ENCODE results near the gene DTNA. TPM values are rescaled to one million over a fixed set of nuclear protein-coding genes. Genes with fewer than 3 reads are reported as not detected.

DTNA gene
- total RNA-seq, 2 experiments from 2014 or later = 0.33 TPM; not detected in 1

DNA sequence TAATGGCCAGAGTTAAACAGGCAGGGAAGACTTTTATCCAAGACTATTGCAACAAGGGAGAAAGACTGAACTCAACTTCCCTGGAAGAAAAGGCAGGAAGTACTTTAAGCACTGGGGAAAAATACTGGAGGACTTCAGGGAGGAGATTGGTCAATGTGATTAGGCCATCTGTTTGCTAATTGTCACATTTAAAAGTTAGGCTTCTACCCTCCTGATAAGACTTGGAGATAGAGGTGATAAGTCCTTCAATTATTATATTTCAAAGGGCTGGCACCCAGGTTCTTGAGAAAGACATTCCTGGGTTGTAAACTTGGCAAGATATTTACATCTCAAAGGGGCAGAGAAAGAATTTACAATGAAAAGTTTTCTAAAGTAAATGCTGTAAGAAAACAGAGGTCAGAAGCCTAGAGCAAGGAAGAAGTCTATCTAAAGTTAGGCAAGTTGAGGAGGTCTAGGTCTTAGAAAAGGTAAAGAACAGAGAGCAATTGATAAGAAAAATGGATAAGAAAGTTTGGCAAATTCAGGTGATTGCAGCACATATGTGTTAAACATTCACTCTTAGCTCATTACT lies 48.4 kb downstream of the DTNA start:
- H3K9me3 Mint-ChIP-seq = no peaks in the 10 kb centered on the region
- no peak overlapping the region for H3K4me3 Mint-ChIP-seq
- no peak for DNase-seq
- ChIA-PET CTCF (no interaction called here), POLR2A (no interaction called here)
- H3K27me3 Mint-ChIP-seq = peaks cover 5% of the 10 kb centered on the region
- H3K27ac Mint-ChIP-seq = no peak overlapping the region
- no peaks in the 10 kb centered on the region for H3K4me1 Mint-ChIP-seq
- no peaks in the 10 kb centered on the region for H3K36me3 Mint-ChIP-seq (ENCODE audit: low read depth)

DNA sequence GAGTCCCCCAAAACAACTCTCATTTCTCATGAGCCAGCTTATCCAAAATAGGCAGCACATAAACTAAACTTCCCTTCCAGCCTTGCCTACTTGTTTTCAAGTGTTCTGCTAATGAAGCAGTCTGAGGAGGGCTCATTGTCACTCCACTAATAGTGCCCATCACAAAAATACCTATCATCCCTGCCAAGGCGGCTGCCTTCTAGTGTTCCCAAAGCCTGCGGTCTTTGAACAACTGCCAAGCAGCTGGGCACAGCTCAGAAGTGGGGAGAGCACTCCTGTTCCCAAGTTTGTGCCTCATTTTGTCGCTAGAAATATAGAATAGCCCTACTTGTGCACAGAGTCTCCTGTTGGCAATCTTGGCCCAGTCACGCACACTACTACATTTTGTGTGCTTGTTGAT lies 50.3 kb downstream of the DTNA start:
- Mint-ChIP-seq H3K27me3 (peaks cover 5% of the 10 kb centered on the region), H3K27ac (no peak overlapping the region), H3K36me3 (ENCODE audit: low read depth) (no peaks in the 10 kb centered on the region), H3K4me3 (no peak overlapping the region), H3K9me3 (no peaks in the 10 kb centered on the region), H3K4me1 (no peaks in the 10 kb centered on the region)
- ChIA-PET POLR2A (interaction anchor here (0.8 kb wide), 1 partner anchor 65 kb away, joined by 4 read pairs; no protein-coding TSS in a partner anchor), CTCF (no interaction called here)
- DNase-seq = no peak

DNA sequence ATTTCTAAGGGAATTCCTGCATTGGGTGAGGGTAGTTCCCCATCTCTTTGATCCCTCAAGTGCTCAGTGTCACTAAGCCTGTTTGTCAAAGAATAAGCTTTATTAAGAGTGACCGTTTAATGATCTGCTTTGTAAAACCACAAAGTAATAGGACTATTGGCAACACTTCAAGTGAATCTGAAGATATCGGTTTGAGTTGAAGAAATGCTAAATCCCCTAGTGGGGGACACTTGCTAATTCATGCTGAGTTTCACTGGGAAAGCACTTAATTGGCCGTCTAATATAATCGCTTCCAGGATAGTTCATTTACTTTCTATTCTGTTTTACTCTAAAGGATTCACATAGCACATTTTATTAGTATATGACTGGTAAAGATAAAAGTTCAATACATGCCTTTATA lies 54.4 kb downstream of the DTNA start:
- H3K4me1 Mint-ChIP-seq = no peaks in the 10 kb centered on the region

DNA sequence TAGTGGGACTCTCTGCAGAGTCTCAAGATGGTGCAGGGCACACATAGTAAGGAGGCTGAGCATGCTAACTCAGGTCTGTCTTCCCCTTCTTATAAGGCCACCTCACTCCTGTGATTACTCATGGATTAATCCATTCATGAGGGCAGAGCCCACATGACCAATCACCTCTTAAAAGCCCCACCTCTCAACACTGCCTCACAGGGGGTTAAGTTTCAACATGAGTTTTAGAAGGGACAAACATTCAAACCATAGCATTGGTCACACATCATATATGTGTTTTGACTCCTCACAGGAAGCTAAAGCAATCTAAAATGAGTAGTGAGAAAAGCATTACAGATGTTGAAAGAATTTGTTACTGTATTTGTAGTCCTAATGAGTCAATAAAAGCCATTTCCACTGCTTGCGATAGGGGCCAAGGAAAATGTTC lies 57.5 kb downstream of the DTNA start:
- no peaks in the 10 kb centered on the region for H3K36me3 Mint-ChIP-seq (ENCODE audit: low read depth)
- ChIA-PET POLR2A (interaction anchor here (0.6 kb wide), 1 partner anchor 22 kb away, joined by 3 read pairs; no protein-coding TSS in a partner anchor), CTCF (no interaction called here)
- DNase-seq = no peak
- H3K27ac Mint-ChIP-seq = no peak overlapping the region
- no peaks in the 10 kb centered on the region for H3K4me1 Mint-ChIP-seq
- no peaks in the 10 kb centered on the region for H3K9me3 Mint-ChIP-seq
- no peak overlapping the region for H3K4me3 Mint-ChIP-seq
- no peaks in the 10 kb centered on the region for H3K27me3 Mint-ChIP-seq

More for the DNA sequence above, 54.4 kb downstream of the DTNA start:
- POLR2A ChIA-PET = no interaction called here
- H3K36me3 Mint-ChIP-seq (ENCODE audit: low read depth) = no peaks in the 10 kb centered on the region
- DNase-seq = no peak
- no peak overlapping the region for H3K27ac Mint-ChIP-seq
- no peak overlapping the region for H3K4me3 Mint-ChIP-seq
- no peaks in the 10 kb centered on the region for H3K9me3 Mint-ChIP-seq
- peaks cover 5% of the 10 kb centered on the region for H3K27me3 Mint-ChIP-seq
- CTCF ChIA-PET = interaction anchor here (0.9 kb wide), 1 partner anchor 23 kb away, joined by 3 read pairs; no protein-coding TSS in a partner anchor

DNA sequence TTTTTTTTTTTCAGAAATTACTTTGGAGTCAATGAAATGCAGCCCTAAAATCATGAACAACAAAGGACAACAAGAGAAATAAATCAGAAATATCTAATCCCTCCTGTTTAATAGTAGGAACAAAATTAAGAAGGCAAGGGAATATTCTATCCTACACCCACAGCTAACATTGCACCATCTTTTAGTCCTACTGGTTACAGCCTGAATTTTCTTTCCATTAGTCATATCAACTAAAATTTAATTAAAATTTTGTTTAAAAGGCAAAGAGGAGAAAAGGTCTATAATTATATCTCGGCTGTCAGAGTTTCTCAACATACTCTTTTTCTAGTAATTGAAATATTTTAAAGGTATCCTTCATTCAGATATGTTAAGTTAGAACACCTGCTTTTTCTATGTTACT lies 61.9 kb downstream of the DTNA start:
- H3K9me3 Mint-ChIP-seq = no peaks in the 10 kb centered on the region
- no peak for DNase-seq
- ChIA-PET CTCF (no interaction called here), POLR2A (no interaction called here)
- H3K27ac Mint-ChIP-seq = no peak overlapping the region
- no peak overlapping the region for H3K4me3 Mint-ChIP-seq
- no peaks in the 10 kb centered on the region for H3K4me1 Mint-ChIP-seq
- H3K36me3 Mint-ChIP-seq (ENCODE audit: low read depth) = no peaks in the 10 kb centered on the region
- H3K27me3 Mint-ChIP-seq = no peaks in the 10 kb centered on the region

DNA sequence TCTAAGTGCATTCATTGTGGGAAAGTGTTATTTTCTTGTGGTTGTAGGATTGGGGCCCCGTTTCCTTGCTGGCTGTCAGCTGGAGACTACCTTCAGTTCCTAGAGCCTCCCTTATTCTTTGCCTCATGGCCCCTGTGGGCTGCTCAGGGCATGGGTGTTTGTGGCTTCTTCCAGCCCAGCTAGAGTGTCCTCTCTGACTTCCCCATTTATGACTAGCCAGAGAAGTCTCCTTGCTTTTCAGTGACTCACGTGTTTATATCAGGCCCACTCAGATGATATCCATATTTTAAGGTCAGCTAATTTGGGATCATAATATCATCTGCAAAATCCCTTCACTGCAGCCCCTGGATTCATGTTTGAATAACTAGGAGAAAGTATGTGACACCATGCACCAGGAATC lies 62.8 kb downstream of the DTNA start:
- DNase-seq = no peak
- Mint-ChIP-seq H3K4me3 (no peak overlapping the region), H3K27me3 (no peaks in the 10 kb centered on the region), H3K9me3 (no peaks in the 10 kb centered on the region), H3K27ac (no peak overlapping the region), H3K36me3 (ENCODE audit: low read depth) (no peaks in the 10 kb centered on the region), H3K4me1 (no peaks in the 10 kb centered on the region)
- ChIA-PET CTCF (no interaction called here), POLR2A (no interaction called here)

DNA sequence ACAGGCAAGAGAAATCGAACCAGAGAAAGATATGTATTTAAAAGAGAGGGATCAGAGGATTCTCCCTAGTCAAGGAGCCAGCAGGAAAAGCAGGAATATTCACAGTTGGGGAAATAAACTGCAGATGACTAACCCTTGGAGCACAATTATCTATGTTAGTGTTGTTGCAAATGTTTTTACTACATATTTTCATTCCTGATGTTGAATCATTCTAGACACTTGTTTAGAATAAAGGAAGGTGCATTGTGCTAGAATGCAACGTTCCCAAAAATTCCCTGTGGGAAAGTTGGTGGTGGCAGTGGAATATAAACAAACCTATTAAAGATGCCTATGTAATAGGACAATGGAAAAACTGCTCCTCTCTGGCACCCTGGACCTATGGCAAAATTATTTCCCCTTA lies 63.3 kb downstream of the DTNA start:
- ChIA-PET CTCF (no interaction called here), POLR2A (no interaction called here)
- Mint-ChIP-seq H3K4me1 (no peaks in the 10 kb centered on the region), H3K9me3 (no peaks in the 10 kb centered on the region), H3K4me3 (no peak overlapping the region), H3K27me3 (no peaks in the 10 kb centered on the region), H3K36me3 (ENCODE audit: low read depth) (no peaks in the 10 kb centered on the region), H3K27ac (no peak overlapping the region)
- no peak for DNase-seq

DNA sequence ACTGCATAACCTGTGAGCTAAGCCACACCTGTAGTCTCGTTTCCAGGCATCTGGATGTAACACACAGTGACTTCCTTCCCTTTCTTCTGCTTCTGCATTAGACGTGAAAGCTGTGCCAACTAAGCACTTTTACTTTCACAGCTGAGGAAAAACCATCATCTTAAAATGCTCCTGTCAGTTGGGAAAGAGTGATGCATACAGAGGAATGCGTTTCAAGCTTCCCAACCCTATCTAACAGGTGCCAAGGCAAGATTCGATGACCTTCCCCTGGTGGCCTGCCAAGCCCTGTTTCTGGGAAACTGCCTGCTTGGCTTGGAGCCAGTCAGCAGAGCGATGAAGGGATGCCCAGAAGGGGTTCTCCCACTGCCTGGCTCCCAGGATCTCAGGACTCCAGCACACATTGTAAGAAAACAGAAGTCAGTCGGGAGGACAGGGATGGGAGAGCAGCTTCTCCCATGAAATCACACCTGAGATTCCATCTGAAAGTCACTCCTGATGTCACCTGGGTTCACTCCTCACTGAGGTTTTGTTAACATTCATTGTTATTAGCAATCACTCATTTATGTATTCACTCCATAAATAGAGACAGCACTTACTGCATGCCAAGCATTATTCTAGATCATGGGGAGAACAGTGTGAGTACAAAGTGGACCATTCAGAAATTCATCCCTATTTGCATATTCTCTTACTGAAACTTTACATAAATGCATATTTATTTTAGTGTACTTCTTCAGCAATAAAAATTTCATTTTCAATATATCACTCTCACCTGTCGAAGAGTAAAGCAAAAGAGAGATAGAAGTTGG lies 64.1 kb downstream of the DTNA start:
- Mint-ChIP-seq H3K9me3 (no peaks in the 10 kb centered on the region), H3K27me3 (no peaks in the 10 kb centered on the region), H3K27ac (no peak overlapping the region), H3K4me1 (no peaks in the 10 kb centered on the region), H3K4me3 (no peak overlapping the region), H3K36me3 (ENCODE audit: low read depth) (no peaks in the 10 kb centered on the region)
- no peak for DNase-seq
- CTCF ChIA-PET = no interaction called here
- POLR2A ChIA-PET = no interaction called here

DNA sequence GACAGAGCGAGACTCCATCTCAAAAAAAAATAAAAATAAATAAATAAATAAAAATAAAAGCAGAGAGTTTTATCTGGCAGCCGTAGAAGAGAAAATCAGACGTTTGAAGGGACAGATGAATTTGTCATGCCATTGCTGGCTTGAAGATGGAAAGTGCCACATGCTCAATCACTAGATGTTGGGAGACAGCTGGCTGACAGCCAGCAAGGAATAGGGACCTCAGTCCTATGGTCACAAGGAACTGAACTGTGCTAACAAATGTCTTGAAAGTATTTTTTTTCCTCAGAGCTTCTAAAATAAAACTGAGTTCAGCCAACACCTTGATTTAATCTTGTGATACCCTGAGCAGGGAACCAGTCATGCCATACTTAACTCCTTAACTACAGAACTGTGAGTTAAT lies 65.4 kb downstream of the DTNA start:
- no peak overlapping the region for H3K27ac Mint-ChIP-seq
- CTCF ChIA-PET = interaction anchor here (0.6 kb wide), 1 partner anchor 38 kb away, joined by 3 read pairs; no protein-coding TSS in a partner anchor
- H3K9me3 Mint-ChIP-seq = no peaks in the 10 kb centered on the region
- no peaks in the 10 kb centered on the region for H3K4me1 Mint-ChIP-seq
- H3K27me3 Mint-ChIP-seq = no peaks in the 10 kb centered on the region
- H3K36me3 Mint-ChIP-seq (ENCODE audit: low read depth) = no peaks in the 10 kb centered on the region
- DNase-seq = no peak
- POLR2A ChIA-PET = no interaction called here
- H3K4me3 Mint-ChIP-seq = no peak overlapping the region

DNA sequence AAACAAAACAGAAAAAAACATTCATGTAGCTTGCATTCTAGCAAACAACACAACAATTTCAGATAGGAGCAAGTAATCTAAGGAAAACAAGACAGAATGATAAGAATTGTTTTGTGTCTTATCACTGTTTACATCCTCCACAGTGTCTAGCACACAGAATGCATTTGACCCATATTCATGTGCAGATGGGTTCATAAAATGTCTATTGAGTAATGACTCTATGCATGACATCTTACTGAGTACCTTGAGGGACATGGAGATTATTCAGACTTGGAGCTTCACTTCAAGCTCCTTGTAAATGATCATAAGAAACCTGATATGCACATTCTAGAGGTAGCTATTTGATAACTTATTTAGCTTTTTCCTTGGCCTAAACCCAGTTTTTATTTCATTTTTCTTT lies 69.0 kb downstream of the DTNA start:
- H3K9me3 Mint-ChIP-seq = no peaks in the 10 kb centered on the region
- H3K4me1 Mint-ChIP-seq = no peaks in the 10 kb centered on the region
- no peak for DNase-seq
- no peaks in the 10 kb centered on the region for H3K27me3 Mint-ChIP-seq
- CTCF ChIA-PET = interaction anchor here (1.2 kb wide), 1 partner anchor 118 kb away, joined by 3 read pairs; no protein-coding TSS in a partner anchor
- H3K36me3 Mint-ChIP-seq (ENCODE audit: low read depth) = no peaks in the 10 kb centered on the region
- H3K27ac Mint-ChIP-seq = no peak overlapping the region
- POLR2A ChIA-PET = no interaction called here
- no peak overlapping the region for H3K4me3 Mint-ChIP-seq

DNA sequence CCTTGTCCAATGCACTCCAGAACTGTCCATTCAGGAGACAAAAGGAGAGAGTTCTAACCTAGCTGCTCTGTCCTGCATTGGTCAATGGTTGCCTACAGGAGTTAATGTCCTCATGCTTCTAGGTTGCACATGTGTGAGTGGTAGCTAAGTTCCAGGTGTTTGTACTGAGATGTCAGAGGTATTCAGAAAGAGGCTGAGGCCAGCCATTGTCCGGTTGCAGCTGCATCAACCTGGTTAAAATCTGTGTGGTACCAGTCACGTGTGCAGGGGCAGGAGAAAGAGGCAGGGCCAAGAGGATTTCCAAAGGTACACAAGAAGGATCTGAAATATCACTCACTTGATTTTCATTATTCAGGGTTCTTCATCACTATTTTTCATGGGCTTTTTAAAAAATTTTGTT lies 70.8 kb downstream of the DTNA start:
- H3K4me3 Mint-ChIP-seq = no peak overlapping the region
- H3K4me1 Mint-ChIP-seq = no peaks in the 10 kb centered on the region
- no peak for DNase-seq
- no peaks in the 10 kb centered on the region for H3K9me3 Mint-ChIP-seq
- POLR2A ChIA-PET = no interaction called here
- CTCF ChIA-PET = no interaction called here
- H3K36me3 Mint-ChIP-seq (ENCODE audit: low read depth) = no peaks in the 10 kb centered on the region
- H3K27ac Mint-ChIP-seq = no peak overlapping the region
- H3K27me3 Mint-ChIP-seq = no peaks in the 10 kb centered on the region

DNA sequence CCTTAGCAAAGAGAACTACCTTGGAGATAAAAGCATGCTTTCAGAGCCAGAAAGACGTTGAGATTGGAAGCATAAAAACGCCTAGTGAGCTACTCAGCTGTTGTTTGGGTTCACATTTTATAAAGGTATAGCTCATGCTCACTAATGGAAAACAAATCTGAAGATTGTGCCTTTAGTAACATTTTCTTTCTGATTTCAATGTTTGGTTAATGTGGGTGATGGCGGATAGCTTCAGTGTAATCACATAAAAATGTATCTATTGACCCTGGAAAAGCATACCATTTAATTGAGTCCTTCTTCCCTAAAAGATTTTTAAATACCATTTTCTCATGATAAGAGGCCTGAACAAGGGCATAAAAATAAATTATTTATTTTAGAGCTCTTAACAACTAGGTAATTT lies 73.4 kb downstream of the DTNA start:
- Mint-ChIP-seq H3K27ac (no peak overlapping the region), H3K4me3 (no peak overlapping the region), H3K4me1 (no peaks in the 10 kb centered on the region), H3K27me3 (no peaks in the 10 kb centered on the region), H3K9me3 (no peaks in the 10 kb centered on the region), H3K36me3 (ENCODE audit: low read depth) (no peaks in the 10 kb centered on the region)
- CTCF ChIA-PET = interaction anchor here (1.1 to 1.2 kb wide), 2 partner anchors 122 to 661 kb away, joined by 4 read pairs; no protein-coding TSS in a partner anchor
- POLR2A ChIA-PET = no interaction called here
- DNase-seq = no peak

DNA sequence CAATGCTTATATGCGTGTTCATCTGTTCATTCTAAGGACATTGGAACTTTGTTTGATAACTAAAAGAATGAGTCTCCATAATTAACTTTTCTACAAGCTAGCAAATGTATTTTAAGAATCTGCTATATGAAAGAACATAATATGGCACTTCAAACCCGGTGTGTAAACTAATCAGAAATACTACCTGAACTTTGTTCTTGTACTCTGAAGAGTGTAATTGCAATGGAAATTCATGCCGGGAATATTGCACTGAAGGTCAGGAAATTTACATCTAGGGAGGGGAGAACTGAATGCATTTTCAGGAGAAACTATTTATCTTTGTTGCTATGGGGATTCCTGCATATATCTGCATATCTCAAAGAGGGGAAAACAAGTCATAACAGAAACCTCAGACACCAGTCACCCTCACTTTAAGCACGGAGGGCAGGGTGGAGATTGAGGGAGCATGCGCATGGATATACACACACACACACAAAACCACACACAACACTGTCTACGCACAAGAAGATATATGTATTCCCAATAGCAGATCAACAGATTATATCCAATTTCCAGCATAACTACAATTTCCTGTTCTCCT lies 76.2 kb downstream of the DTNA start:
- Mint-ChIP-seq H3K4me1 (no peaks in the 10 kb centered on the region), H3K27me3 (no peaks in the 10 kb centered on the region), H3K27ac (no peak overlapping the region), H3K9me3 (no peaks in the 10 kb centered on the region), H3K4me3 (no peak overlapping the region), H3K36me3 (ENCODE audit: low read depth) (no peaks in the 10 kb centered on the region)
- ChIA-PET CTCF (interaction anchor here (2.4 to 4.1 kb wide), 2 partner anchors 125 to 663 kb away, joined by 10 to 34 read pairs; no protein-coding TSS in a partner anchor), POLR2A (no interaction called here)
- no peak for DNase-seq

All from activated CD4-positive, alpha-beta memory T cell treated with anti-CD3 and anti-CD28 coated beads, Interleukin-2, amount 10 ng/mL, durations not matched to agents 7 days and 5 days (primary cell).